IPS DF 19.7 (cell line): ENCODE results near the gene DIS3L.
"Not testable (repeated sequence)": the region's sequence is repeated elsewhere in the genome, so short reads cannot be mapped to it uniquely, and the experiment has no call there.

Source experiments
- DNase-seq: peaks from one replicate; pipeline ENCODE4 v3.0.0-alpha.2; 2013; ENCODE audit warnings: low read depth, low spot score

The DIS3L gene

DNA sequence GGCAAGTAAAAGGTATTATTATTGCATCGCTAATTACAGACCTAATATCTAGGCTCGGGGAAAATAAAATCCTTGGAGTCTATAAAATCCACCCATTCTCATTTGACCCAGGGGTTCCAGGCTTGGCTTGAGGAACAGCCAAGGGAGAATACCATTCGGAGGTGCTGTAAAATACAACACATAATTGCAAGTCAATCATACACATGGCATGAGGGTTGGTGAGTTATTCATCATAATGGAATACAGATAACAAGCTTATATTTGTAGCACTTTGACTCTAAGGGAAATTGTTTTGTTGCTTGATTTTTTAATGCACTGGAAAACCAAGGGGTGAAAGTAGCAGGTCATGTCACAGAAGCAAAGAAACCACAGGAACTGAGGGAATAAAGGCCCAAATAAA is 16.8 kb upstream of the DIS3L start:
- no peak for DNase-seq

GRCh38 chr15:66278056-66278455 is 15.3 kb upstream of the DIS3L start:
- no peak for DNase-seq

DNA sequence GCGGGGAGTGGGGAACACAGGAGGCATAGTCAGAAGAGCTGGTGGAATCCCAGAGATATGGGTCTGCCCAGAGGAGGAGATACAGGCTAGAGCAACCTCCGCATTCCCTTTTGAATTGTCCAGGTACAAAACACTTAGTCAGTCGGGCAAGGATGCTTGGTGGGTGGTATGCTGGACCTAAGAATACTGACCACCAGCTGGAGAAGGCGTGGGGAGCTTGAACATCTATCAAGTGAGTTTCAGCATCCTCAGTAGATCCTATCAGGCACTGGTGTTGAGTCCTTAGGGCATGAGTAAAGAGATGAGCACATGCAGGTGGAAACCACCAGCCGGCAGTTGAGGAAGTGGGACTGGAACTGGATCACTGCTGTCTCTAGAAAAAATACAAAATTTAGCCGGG is 14.7 kb upstream of the DIS3L start:
- no peak for DNase-seq

- DNase-seq, result no peak
Measured at GRCh38 chr15:66284271-66284670, 9.1 kb upstream of the DIS3L start.

DNA sequence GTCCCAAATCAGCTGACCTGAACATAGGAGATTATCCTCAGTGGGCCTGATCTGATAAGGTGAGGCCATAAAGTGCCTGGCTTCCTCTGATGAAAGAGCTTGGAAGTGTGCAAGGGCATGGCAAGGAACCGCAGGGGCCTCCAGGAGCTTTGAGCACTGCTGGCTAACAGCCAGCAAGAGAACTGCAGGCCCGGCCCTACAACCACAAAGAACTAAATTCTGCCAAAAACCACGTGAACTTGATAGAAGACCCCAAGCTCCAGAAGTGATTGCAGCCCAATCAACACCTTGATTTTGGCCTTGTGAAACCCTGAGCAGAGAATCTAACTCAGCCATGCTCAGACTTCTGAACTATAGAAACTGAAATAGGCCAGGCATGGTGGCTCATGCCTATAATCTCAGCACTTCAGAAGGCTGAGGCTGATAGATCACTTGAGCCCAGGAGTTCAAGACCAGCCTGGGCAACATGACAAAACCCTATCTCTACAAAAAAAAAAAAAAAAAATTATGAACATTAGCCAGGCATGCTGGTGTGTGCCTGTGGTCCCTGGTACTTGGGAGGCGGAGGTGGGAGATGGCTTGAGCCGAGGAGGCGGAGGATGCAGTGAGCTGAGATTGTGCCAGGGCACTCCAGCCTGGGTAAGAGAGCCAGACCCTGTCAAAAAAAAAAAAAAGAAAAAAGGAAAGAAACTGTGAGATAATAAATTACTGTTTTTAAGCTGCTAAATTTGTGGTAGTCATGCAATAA is 7.7 kb upstream of the DIS3L start:
- no peak for DNase-seq

- DNase-seq, result no peak
Measured at GRCh38 chr15:66287461-66288057, 5.8 kb upstream of the DIS3L start.

- DNase-seq, result no peak
Measured at GRCh38 chr15:66288093-66288492, 5.3 kb upstream of the DIS3L start.

DNA sequence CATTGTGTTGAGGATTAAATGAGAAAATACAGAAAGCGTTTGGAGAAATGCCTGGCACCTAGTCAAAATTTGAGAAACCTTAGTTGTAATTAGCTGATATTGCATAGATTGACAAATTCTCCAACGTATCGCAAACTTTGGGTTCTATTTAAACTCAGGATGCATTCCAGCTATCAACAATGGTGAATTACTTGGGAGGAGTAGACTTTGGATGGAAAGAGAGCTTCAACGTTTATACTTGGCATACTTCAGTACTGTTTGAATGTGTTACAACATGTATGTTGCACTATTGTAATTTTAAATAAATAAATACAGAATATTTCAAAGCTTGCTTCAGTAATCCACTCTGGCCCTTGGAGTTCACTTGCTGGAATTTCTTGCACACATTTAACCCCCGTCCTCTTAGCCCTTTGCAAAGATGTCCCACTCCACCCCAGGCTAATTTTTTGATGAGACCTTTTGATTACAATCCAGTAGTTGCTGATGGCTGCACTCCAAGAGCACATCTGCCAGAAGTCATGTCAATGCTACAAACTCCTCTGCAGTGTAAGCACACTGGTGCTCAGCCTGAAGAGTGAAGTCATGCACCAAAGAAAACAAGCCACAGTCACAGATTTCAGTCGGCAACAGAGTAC is 4.7 kb upstream of the DIS3L start:
- no peak for DNase-seq

GRCh38 chr15:66290007-66290406 is 3.4 kb upstream of the DIS3L start:
- no peak for DNase-seq

DNA sequence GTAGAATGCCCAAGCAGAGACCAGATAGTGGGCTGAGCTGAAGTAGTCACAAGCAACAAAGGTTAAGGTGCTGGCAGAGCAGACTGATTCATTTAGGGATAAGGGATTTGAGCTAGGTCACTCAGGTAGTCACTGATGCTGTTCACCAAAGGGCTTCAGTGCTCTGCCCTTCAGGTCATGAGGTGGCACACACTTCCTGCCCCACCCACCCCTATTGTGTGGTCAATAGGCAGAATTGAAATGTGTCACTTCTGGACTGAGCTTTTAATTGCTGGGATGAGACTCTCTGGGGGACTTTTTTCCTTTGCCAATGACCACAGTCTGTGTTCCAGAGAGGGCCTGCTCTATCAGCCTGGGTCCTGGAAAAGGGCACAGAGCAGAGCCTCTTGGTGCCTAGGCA is 2.9 kb upstream of the DIS3L start:
- DNase-seq, result no peak

- no peak for DNase-seq
Measured at GRCh38 chr15:66291816-66292570, 1.4 kb upstream of the DIS3L start.

- no peak for DNase-seq
Measured at GRCh38 chr15:66292571-66293418, 573 bp upstream of the DIS3L start.

- DNase-seq, result no peak
Measured at GRCh38 chr15:66294157-66294931, 976 bp downstream of the DIS3L start.

DNA sequence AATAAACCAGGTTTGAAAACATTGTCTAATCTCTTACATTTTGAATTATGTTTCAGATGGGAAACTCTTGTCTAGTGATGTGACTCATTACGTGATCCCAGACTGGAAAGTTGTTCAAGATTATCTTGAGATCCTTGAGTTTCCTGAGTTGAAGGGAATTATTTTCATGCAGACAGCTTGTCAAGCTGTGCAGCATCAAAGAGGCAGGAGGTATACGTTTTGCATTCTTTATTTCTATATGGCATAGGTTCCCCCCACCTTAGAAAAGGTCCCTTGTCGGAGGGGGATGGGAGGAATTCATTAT is 1.5 kb downstream of the DIS3L start:
- DNase-seq, result no peak

DNA sequence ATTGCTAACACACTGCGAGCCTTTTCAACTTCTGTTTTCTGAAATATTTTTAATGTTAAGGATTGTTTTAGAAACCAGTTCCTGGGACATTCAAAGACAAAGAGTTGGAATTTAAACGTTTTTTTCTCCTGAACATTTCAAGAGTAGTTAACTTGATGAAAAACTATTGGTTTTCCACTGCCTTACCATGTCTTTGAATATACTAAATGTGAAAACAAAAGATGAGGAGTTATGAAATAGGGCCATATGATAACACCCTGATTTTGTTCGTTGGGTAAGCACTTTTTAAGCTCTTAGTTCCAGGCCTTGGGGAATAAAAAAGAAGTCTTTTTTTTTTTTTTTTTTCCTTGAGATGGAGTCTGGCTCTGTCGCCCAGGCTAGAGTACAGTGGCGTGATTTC is 2.8 kb downstream of the DIS3L start:
- no peak for DNase-seq

DNA sequence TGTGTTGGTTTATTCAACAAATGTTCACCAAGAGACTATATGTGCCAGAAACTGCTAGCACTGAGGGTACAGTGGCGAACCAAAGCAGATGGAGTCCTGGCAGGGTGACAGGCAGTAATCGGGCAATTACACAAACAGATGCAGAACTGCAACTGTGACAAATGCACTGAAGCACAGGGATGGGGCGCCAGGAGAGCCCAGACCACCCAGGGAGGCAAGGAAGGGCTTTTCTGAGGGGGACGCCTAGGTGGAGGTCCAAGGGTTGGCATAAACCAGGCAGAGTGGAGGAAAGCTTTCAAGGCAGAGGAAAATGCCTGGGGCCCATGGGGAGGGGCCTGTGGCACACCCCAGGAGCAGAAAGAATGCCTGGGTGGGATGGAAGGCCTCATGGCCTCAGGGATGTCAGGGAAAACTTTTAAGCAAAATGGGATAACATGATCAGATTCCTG is 5.5 kb downstream of the DIS3L start:
- DNase-seq, result no peak

DNA sequence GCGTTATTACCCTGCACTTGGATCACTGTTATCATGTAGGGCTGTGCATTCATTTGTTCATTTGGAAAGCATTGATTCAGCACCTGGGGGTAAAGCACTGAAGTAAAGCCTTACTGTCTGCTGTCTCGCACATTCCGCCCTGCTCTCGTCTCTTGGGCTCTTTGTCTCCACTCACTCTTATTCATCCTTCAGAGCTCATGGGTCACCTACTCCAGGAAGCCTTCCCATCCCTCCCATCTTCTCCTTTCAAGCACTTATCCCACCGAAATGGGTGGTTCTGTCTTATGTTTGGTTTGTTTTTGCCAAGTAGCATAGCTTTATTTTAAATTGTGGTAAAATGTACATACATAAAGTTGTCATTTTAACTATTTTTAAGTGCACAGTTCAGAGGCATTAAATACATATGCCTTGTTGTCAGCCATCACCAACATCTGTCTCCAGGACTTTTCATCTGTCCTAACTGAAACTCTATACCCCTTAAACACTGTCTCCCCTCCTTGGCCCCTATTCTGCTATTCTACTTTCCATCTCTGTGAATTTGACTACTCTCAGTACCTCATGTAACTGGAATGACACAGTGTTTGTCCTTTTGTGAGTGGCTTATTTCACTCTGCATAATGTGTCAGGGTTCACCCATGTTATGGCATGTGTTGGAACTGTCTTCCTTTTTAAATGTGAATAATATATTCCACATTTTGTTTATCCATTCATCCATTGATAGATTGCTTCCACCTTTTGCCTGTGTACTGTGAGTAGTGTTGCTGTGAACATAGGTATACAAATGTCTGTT is 9.3 kb downstream of the DIS3L start:
- DNase-seq, result no peak

DNA sequence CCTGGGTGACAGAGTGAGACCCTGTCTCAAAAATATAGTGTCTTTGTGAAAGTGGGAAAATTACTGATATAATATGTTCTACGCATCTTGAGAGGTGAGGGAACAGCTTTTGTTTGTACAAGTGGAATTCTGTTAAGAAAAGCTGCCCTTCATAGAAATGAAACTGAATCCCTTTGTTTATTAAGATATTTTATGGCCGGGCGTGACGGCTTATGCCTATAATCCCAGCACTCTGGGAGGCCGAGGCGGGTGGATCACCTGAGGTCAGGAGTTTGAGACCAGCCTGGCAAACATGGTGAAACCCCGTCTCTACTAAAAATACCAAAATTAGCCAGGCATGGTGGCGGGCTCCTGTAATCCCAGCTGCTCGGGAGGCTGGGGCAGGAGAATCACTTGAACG is 11.1 kb downstream of the DIS3L start:
- not testable (repeated sequence) for DNase-seq

DNA sequence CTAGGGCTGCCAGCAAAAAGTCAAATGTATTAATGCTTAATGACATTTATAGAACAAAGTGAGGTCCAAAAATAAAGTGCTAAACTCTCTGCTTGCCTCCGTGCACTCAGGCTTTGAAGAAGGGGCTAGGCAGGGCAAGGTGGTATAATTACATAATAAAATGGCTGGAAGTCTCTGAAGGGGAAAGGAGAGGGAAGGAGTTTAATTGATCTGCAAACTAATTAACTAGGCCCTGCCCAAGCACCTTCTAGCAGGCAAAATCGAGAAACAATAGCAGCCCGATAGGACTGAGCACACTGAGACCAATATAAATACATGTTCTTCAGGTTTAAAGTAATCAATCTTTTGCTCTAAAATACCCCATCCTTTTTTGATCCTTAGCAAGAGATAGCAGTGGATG is 13.0 kb downstream of the DIS3L start:
- DNase-seq, result no peak

DNA sequence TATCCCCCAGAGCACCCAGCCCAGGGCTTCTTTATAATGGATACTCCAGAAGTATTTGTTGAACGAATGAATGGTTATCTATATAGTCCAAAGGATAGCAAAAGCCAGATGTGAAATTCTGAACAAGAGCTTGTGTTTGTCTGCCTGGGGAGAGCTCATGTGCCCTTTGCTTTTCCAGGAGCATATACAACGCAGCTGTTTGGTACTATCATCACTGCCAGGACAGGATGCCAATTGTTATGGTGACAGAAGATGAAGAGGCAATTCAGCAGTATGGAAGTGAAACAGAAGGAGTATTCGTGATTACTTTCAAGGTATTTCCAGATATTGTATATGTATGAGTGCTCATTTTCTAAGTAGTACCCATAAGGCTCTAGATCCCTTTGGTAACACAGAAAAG is 15.2 kb downstream of the DIS3L start:
- no peak for DNase-seq
